SJSA1 (cell line): ENCODE results near the gene C4BPB. TPM values are rescaled to one million over a fixed set of nuclear protein-coding genes. Genes with fewer than 3 reads are reported as not detected.

Experiments used
- DNase-seq, 2 experiments: peaks; one replicate each; pipeline ENCODE4 v3.0.0-alpha.2; 2015 to 2020; ENCODE audit warnings: low spot score in 2 of 2, low read depth in 1 of 2
- H3K27ac ChIP-seq: fragments of 250-450 bp; sonication (Bioruptor Pico); 2 replicates; pipeline ENCODE4 v1.5.1; 2020; ENCODE audit warnings: mild to moderate bottlenecking, moderate library complexity
- H3K27me3 ChIP-seq: fragments of 250-450 bp; sonication (Bioruptor Pico); replicated peaks from 2 replicates; pipeline ENCODE4 v1.5.1; 2020; ENCODE audit warnings: mild to moderate bottlenecking, moderate library complexity
- H3K36me3 ChIP-seq: fragments of 250-450 bp; sonication (Bioruptor Pico); 2 replicates; pipeline ENCODE4 v1.5.1; 2020; ENCODE audit warnings: mild to moderate bottlenecking
- H3K4me1 ChIP-seq: fragments of 250-450 bp; sonication (Bioruptor Pico); replicated peaks from 2 replicates; pipeline ENCODE4 v1.6.1; 2021; ENCODE audit warnings: mild to moderate bottlenecking
- H3K4me3 ChIP-seq: fragments of 250-450 bp; sonication (Bioruptor Pico); 2 replicates; pipeline ENCODE4 v1.5.1; 2020; ENCODE audit warnings: mild to moderate bottlenecking
- H3K9me3 ChIP-seq: fragments of 250-450 bp; sonication (Bioruptor Pico); replicated peaks from 2 replicates; pipeline ENCODE4 v1.5.1; 2020; ENCODE audit warnings: mild to moderate bottlenecking
- total RNA-seq: library from RNA; depleted of rRNA; stranded (reverse); fragments of >200 nt; shearing (Covaris generic); gene quantifications from 2 replicates; pipeline ENCODE4 v1.2.3, GENCODE V29; 2014

The C4BPB gene
- total RNA-seq, 1 experiment from 2014 or later: 1.8 TPM

GRCh38 chr1:207112616-207113296 lies 24.1 kb downstream of the C4BPB start:
- Histone ChIP-seq H3K27me3 (no peaks in the 10 kb centered on the region), H3K27ac (no peak overlapping the region), H3K4me3 (no peak overlapping the region), H3K9me3 (no peaks in the 10 kb centered on the region), H3K4me1 (no peaks in the 10 kb centered on the region), H3K36me3 (no peaks in the 10 kb centered on the region)
- no peak for DNase-seq

GRCh38 chr1:207115269-207115668 lies 26.6 kb downstream of the C4BPB start:
- H3K36me3 ChIP-seq: no peaks in the 10 kb centered on the region
- no peaks in the 10 kb centered on the region for H3K9me3 ChIP-seq
- no peak overlapping the region for H3K27ac ChIP-seq
- no peaks in the 10 kb centered on the region for H3K27me3 ChIP-seq
- no peak for DNase-seq
- H3K4me1 ChIP-seq: no peaks in the 10 kb centered on the region
- H3K4me3 ChIP-seq: no peak overlapping the region

GRCh38 chr1:207124389-207124788 lies 35.7 kb downstream of the C4BPB start:
- no peaks in the 10 kb centered on the region for H3K36me3 ChIP-seq
- no peaks in the 10 kb centered on the region for H3K9me3 ChIP-seq
- no peak overlapping the region for H3K4me3 ChIP-seq
- no peak for DNase-seq
- no peaks in the 10 kb centered on the region for H3K27me3 ChIP-seq
- no peak overlapping the region for H3K27ac ChIP-seq
- peaks cover 8% of the 10 kb centered on the region for H3K4me1 ChIP-seq

- Histone ChIP-seq H3K4me1 (peaks cover 8% of the 10 kb centered on the region), H3K9me3 (no peaks in the 10 kb centered on the region), H3K36me3 (no peaks in the 10 kb centered on the region), H3K4me3 (no peak overlapping the region), H3K27me3 (no peaks in the 10 kb centered on the region), H3K27ac (peak overlapping the region; percentile 80)
- DNase-seq: peak; percentile 56 to 84
Observed at GRCh38 chr1:207128336-207128921, 39.8 kb downstream of the C4BPB start.

GRCh38 chr1:207129053-207129452 lies 40.4 kb downstream of the C4BPB start:
- no peak for DNase-seq
- H3K27me3 ChIP-seq: no peaks in the 10 kb centered on the region
- peaks cover 8% of the 10 kb centered on the region for H3K4me1 ChIP-seq
- H3K4me3 ChIP-seq: no peak overlapping the region
- H3K36me3 ChIP-seq: no peaks in the 10 kb centered on the region
- H3K27ac ChIP-seq: peak overlapping the region; percentile 71
- no peaks in the 10 kb centered on the region for H3K9me3 ChIP-seq

DNA sequence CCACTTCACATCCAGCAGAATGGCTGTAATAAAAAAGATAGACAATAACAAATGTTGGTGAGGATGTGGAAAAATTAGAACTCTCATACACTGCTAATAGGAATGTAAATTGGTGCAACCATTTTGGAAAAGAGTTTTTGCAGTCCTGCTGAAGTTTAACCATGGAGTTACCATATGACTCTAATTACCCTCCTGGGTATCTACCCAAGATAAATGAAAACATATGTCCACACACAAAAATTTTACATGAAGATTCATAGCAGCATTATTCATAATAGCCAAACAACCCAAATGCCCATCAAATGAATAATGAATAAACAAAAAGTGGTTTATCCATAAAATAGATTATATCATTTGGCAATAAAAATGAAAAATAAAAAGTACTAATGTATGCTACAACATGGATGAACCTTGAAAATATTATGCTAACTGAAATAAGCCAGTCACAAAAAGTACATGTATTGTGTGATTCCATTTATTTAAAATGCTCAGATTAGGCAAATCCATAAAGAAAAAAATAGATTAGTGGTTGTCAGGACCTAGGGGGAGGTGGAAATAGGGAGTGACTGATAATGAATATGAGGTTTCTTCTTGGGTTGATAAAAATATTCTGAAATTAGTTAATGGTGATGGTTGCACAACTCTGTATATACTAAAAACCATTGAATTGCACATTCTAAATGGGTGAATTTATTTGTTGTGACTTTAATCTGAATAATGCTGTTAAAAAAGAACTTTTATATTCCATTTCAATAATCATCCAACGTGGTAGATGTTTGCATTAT lies 41.8 kb downstream of the C4BPB start:
- no peaks in the 10 kb centered on the region for H3K36me3 ChIP-seq
- no peak overlapping the region for H3K27ac ChIP-seq
- DNase-seq: no peak
- H3K4me1 ChIP-seq: peaks cover 8% of the 10 kb centered on the region
- no peaks in the 10 kb centered on the region for H3K9me3 ChIP-seq
- no peaks in the 10 kb centered on the region for H3K27me3 ChIP-seq
- no peak overlapping the region for H3K4me3 ChIP-seq

- H3K4me1 ChIP-seq: peaks cover 8% of the 10 kb centered on the region
- no peak for DNase-seq
Observed at GRCh38 chr1:207131163-207131562, 42.5 kb downstream of the C4BPB start.

DNA sequence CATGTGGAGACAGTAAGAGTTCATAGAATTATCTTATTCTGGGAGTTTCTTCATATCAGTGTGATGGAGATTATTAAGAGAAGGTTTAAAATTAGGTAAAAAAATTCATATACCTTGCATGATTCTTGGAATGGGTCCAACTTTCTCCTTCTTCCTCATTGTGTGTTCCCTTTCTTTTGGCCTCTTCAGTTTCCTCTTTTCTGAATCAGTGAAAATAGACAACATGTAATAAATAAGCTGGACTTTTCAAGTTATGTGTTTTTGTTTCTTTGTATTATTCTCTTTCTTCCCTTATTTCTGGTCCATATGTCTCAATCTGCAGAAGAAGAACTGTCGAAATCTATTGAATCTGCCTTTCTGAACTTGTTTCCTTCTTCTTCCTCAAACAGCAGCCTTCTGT lies 45.9 kb downstream of the C4BPB start:
- H3K36me3 ChIP-seq: no peaks in the 10 kb centered on the region
- H3K4me3 ChIP-seq: no peak overlapping the region
- H3K27me3 ChIP-seq: no peaks in the 10 kb centered on the region
- DNase-seq: no peak
- no peaks in the 10 kb centered on the region for H3K4me1 ChIP-seq
- no peak overlapping the region for H3K27ac ChIP-seq
- no peaks in the 10 kb centered on the region for H3K9me3 ChIP-seq

More at GRCh38 chr1:207131163-207131562, 42.5 kb downstream of the C4BPB start:
- no peak overlapping the region for H3K27ac ChIP-seq
- H3K27me3 ChIP-seq: no peaks in the 10 kb centered on the region
- no peaks in the 10 kb centered on the region for H3K36me3 ChIP-seq
- no peak overlapping the region for H3K4me3 ChIP-seq
- no peaks in the 10 kb centered on the region for H3K9me3 ChIP-seq

DNA sequence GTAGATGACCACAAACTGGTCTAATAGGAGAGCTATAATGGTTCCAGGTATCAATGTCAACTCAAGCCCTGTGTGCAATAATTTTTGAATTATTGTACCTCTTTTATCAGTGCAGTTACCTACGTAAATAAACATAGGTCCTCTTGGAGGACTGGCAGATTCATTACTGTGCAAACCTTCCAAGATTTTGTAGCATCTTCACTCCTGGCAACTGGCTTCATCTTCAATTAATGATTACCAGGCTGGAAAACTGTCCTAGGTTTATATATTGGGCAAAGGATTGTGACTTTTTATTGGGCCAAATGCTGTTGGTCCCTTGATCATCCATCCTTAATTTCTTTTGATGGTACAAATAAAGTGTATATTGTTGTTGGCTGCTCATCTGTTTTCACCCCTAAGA lies 51.0 kb downstream of the C4BPB start:
- Histone ChIP-seq H3K36me3 (no peaks in the 10 kb centered on the region), H3K4me1 (no peaks in the 10 kb centered on the region), H3K27me3 (no peaks in the 10 kb centered on the region), H3K4me3 (no peak overlapping the region), H3K27ac (no peak overlapping the region), H3K9me3 (no peaks in the 10 kb centered on the region)
- no peak for DNase-seq

GRCh38 chr1:207140536-207140935 lies 51.9 kb downstream of the C4BPB start:
- Histone ChIP-seq H3K36me3 (no peaks in the 10 kb centered on the region), H3K4me1 (no peaks in the 10 kb centered on the region), H3K4me3 (no peak overlapping the region), H3K27me3 (no peaks in the 10 kb centered on the region), H3K27ac (no peak overlapping the region), H3K9me3 (no peaks in the 10 kb centered on the region)
- no peak for DNase-seq

DNA sequence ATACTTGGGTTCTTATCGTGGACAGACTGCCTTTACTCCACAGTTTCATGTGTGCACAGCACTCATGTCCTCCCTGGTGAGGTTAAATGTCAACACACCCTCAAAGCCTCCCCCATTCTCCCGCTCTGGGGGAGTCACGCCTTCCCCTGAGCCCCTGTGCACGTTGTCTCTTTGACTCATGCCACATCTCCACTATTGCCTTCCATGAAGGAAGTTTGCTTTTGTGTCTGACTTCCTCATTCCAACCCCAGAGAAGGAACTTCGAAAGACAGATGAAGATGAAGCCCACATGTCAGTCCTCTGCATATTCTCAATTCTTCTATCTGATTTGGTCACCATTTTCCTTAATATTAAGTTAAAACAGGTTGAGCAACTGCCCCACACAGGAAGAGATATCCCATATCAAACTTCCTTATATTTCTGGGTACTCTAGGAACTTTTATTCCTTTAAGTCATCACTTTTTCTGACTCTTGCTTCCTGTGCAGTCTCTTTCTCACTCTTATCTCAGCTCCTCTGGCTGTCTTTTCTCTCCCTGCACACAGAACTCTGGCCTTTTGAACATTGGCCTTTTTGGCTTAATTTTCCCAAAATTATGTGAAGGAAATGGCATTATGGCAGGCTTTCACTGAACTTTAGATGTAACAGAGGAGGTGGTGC lies 56.9 kb downstream of the C4BPB start:
- Histone ChIP-seq H3K27ac (no peak overlapping the region), H3K9me3 (no peaks in the 10 kb centered on the region), H3K4me3 (no peak overlapping the region), H3K4me1 (no peaks in the 10 kb centered on the region), H3K36me3 (no peaks in the 10 kb centered on the region), H3K27me3 (no peaks in the 10 kb centered on the region)
- no peak for DNase-seq
